ENCODE data around the gene KIAA1671.

Gene KIAA1671

DNA sequence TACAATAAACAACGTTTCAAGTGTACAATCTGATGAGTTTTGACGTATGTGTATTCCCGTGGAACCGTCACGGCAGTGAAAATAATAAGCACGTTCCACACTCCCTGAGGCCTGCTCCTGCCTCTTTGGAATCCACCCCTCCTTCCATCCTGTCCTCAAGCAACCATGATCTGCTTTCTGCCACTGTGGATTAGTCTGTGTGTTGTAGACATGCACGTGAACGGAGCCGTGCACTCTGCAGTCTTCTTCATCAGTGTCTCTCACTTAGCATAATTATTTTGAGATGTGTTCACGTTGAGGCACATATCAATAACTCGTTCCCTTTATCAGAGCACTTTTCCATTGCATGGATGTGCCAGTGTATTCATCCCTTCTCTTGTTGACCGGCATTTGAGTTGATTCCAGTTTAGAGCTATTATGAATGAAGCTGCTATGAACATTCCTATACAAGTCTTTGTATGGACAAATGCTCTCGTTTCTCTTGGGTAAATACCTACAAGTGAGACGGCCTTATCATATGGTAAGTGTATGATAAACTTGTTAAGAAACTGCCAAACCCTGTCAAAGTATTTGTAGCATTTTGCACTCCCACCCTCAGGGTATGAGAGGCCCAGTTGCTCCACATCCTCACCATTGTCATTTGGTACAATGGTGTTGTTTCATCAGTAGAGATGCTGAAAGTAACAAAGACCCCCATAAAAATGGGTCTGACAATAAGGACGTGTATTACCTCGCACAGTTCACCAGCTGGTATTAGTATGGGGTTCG lies 144.3 kb downstream of the KIAA1671 start:
- no peak for DNase-seq

DNA sequence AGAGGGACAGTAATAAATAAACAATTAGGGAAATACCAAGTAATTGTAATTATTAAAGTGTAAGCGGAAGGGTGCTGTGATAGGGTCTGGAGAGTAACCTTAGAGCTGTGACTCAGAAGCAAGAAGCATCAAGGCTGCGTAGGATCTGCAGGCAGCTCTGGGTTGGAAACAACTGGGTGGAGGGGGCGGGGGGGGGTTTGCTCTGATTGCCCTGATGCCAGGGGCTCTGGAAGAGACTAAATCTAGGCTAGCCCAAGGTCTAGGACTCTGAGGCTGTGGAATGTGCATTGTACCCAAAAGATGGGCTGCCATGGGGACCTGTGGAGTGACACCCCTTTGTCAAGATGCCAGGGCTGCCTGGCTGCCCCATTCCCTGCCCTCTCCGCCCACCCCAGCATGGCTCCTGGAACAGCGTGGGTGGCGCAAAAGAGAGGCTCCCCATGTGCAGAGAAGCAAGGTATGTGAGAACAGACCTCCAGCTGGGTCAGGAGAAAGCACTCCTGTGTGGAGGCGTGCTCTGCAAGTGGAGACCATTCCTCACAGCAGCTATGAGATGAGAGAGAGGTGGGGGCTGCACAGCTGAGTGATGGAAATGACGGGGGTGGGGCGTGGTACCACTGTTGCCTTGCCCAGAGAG lies 146.0 kb downstream of the KIAA1671 start:
- DNase-seq, result no peak

DNA sequence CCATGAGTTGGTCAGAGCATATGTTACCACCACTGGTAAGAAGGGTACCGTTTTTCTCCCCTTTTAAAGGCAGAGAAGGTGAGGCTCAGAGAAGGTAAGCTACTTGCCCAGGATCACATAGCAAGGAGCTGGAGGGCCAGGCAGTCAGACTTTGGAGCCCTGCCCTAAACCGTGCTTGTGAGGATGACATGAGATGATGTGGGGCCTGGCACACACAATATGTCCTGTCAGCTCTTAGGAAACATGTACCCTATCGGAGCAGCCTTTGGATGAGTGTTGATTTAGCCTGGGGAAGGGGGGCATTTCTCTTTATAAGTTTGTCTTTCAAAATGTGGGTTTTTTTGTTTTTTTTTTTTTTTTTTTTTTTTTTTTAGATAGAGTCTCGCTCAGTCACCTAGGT lies 146.7 kb downstream of the KIAA1671 start:
- DNase-seq, result no peak

DNA sequence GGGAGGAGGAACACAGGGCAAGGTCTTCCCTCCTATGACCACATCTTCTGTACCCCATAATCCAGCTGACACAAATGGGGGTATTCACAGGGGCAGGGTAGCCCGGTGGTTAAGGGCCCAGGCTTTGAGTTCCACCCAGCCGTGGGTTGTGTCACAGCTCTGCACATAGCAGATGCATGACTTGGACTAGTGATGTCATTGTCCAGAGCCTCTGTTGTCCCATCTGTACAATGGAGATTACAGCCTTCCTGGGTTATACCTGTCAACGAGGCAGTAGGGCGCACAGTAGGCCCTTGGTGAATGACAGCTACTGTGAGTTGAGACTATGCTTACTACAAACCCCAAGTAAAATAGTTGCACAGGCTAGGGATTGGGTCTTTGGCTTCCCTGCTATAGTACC lies 147.9 kb downstream of the KIAA1671 start:
- no peak for DNase-seq

DNA sequence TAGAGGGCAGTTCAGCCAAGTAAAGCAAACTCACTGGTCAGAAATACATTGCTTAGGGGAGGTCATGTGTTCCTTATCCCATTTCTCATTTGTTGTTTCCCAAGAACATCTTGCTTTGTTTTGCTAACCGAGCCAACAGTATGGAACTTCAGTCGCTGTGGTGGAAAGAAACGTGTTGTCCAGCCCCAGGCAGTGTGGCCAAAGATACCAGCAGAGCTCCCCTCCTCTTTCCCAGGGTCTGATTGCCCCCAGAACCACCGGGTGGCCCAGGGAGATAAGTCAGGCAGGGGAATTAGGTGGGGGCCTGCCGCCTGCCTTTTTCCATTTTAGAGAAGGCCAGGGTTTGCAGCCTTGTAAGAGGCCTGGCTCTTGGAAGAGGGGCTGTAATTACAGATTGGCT lies 148.4 kb downstream of the KIAA1671 start:
- DNase-seq, result no peak

DNA sequence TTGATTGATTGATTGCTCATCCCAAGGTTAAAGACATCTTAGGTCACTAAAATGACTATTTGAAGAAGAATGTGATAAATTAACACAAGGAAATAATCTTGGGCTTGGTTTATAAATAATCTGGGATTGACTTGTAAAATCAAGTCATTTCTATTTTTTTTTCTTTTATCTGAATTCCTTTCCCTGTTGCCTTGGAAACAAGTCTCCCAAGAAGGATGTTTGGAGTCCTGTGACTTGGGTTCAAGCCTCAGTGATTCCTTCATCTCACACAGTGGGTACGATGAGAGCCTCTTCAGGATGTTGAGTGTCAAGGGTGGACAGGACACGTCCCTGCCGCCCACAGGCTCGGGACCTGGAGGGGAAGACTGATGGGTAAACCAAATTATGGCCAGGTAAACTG lies 149.0 kb downstream of the KIAA1671 start:
- no peak for DNase-seq

DNA sequence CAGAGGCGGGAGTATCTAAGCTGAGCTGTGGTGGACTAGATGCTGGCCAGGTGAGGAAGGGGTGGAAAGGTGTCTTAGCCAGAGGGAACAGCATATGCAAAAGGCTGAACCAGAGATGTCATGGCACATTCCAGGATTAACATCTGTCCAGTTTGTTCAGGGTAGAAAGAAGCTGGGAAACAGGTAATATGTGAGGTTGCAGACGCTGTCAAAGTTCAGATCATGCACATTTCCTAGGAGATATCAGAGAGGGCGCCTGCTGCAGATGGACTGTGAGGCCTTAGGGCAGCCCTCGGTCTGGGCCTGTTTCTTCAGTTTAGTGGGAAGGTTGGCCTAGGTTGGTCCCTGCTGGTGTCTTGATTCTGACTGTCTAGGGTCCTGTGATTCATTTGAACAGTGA lies 149.5 kb downstream of the KIAA1671 start:
- DNase-seq, result no peak

DNA sequence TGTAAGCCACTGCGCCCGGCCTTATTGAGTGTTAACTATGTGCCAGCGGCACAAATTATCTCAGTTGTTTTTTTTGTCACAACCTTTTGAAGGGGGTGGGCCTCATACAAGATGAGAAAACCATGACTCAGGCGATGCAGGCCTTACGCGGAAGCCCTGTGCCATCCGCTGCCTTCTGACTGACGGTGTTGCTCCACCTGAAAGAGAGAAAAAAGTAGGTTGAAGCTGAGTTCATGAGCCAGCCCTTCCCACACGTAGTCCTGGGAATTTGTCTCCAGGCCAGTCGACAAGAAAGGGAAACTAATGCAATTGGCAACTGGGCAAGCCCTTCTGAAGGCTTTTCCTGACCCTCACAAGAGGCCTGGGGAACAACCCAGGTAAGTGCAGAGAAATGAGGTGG lies 150.2 kb downstream of the KIAA1671 start:
- DNase-seq, result no peak

DNA sequence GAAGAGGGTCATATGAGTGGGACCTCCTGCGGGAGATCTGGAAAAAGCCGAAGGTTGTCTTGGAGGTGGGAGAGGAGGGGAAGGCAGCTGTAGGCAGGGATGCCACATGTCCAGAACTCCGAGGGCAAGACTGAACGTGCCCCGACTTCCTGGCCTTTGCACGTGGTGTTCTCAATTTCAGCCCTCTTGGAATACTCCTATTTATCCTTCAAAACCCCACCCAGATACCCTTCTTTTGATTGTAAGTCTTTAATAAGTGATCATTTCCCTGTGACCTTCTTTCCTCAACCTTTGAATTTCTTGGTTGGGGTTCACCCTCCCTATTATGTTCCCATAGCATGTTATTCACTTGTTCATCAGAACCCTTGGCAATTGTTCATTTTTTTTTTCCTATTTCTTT lies 151.9 kb downstream of the KIAA1671 start:
- no peak for DNase-seq

DNA sequence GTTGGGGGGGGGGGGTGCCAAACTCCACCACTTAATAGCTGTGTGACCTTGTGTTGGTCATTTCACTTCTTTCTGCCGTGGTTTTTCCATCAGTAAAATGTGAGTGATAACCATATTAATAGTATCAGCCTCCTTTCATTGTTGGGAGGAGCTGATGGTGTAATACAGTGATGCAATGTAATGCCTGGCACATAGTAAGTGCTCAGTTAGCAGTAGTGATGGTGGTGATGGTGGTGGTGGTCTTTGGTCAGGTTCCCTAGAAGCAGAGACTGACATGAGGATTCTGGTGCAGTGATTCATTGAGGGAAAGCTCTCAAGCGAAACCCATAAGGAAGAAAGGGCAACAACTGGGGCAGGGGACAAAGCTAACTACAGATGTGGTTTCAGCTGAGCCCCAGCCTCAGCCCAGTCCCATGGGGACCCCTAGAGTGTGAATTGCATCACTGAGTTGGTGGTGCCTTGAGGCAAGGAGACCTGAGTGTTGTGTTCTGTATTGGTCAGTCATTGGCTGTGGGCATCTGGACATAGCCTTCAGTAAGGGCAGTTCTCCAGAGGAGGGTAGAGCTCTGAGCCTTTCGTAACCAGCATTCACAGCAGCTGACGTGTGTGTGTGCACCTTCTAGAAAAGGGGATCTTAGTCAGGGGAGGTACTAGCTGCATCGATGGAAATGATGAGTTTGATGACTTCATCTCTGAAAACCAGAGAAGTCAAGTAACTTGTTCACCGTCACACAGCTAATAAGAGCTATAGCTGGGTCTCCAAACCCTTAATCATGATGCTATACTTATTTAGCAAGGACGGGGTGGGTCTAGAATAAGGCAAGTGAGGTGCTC lies 153.5 kb downstream of the KIAA1671 start:
- no peak for DNase-seq

DNA sequence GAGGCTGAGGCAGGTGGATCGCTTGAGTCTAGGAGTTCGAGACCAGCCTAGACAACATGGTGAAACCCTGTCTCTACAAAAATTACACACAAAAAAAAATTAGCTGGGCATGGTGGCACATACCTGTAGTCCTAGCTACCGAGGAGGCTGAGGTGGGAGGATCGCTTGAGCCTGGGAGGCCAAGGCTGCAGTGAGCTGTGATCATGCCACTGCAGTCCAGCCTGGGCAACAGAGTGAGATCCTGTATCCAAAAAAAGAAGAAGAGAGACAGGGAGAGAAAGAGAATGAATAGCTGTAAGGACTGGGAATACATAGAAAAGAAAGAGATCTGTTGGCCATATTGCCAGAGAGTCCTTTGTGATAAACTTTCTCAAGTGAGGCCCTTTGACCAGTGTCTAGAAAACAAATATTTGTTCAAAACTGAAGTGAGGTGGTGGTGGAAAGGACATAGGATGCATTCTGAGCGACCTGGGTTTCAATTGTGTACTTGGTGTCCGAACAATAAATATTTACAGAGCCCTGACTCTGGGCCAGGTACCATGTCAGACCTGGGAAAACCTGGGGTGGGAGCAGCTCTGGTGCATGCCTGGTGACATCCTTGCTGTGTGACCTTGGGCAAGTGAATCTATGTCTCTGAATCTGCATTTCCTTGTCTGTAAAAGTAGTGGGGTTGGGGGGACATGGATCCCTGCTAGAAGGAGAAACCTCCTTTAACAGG lies 157.5 kb downstream of the KIAA1671 start:
- no peak for DNase-seq

DNA sequence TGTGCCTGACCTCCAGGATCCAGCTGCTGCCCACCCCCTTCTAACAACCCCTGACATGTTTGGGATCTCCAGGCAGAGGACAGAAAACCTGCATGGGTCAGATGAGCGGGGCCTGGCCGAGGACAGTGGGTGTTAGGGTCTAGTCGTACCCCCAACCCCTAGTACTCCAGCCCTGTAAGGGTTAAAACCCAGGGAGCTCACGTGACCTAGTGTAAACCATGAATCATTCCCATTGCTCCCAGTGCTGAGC lies 158.0 kb downstream of the KIAA1671 start:
- DNase-seq, result no peak

DNA sequence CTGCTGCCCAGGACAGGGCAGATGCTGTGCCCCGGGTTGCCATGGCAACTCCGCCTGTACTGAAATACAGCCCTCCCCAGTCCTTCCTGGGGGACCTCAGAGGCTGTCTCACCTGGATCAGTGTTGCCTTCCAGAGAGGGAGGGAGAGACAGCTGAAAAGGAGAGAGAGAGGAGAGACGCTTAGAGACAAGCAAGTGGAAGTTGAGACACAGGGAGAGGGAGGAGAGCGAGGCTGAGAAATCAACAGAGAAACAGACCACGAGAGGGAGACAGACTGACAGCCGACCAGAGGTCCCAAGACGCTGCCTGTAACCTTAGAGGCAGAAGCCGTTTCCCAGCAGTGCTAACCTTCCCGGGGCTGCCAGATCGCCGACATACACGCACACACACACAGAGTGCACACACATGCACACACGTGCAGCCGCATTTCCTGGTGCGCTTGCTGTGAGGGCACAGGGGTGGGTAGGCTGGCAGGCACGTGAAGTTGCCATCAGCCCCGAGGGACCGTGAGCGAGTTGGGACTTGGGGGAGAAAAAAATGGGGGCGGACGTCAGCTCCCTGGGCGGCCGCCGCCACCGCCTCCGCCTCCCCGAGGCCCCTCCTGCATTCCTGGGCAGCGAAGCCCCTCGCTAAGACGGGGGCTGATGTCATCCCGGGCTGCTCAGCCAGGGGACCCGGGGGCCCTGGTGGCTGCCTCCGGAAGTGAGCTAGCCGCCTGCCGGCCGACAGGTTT lies 158.5 kb downstream of the KIAA1671 start:
- peak; percentile 38 to 52 for DNase-seq

DNA sequence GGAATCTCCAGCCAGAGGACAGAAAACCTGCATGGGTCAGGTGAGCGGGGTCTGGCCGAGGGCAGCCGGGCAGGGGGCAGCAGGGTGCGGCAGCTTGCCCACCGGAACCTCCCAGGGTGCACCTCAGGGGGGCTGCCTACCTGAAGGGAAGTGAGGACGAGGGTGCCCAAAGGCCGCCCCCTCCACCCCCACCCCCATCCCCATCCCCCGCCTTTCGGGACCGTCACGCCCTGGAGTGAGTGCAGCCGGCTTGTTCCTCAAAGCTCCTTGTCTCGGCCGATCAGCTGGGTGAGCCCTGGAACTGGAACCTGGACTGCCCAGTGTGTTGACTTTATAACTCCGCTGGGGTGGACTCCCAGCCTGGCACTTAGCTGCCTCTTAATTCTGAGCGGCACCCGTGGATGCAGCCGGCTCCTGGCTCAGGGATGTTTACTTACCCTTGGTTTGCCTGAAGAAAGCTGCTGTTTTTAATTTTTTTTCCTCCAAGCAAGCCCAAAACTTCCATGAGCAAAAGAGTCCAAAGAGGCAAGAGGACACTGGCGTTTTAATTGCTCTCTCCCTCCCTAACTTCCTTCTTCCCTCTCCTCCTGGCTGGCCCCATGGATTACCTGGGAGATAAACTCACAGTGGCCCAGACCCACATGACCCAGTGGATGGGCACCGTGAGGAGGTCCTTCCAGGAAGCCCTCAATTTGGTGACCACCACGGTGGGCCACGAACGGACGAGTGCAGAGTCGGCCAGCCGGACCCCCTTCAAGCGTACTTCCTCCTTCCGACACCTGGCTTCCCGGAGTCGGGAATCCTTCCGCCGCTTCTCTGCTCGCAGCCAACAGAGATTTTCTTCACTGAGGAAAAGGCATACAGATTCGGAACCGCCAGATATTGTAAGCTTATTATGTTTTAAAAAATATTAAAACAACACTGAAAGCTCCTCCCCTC lies 159.3 kb downstream of the KIAA1671 start:
- DNase-seq, result no peak

DNA sequence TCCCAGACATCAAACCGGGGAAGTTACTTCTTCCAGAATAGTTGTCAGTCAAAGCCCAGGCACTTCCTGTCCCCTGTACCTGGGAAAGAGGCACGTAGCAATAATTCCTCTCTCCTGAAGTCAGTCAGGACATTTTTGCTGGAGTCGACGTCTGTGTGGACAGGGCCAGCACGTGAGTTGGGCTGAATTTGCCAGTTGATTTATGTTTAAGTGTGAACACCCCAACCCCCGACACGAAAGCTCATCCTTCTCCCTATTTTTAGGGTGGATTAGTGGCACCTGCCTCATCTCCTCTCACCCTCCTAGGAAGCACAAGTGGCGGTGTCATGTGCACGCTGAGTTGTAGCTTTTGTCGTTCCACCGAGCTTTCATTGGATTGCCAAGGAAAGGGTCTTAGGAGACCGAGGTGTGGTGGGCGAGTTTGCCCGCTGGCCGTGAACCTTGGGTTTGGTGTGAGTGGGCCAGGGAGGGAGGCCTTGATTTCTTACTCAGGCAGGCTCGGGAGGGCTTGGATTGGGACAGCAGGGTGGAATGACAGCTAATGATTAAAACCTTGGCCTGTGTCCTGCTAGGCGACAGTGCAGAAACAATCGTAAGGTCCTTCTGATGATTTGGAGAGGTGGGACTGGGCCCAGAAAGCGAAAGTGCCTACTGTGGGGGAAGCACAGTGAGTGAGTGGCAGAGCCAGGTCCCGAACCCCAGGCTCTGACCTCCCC lies 160.2 kb downstream of the KIAA1671 start:
- DNase-seq, result no peak

DNA sequence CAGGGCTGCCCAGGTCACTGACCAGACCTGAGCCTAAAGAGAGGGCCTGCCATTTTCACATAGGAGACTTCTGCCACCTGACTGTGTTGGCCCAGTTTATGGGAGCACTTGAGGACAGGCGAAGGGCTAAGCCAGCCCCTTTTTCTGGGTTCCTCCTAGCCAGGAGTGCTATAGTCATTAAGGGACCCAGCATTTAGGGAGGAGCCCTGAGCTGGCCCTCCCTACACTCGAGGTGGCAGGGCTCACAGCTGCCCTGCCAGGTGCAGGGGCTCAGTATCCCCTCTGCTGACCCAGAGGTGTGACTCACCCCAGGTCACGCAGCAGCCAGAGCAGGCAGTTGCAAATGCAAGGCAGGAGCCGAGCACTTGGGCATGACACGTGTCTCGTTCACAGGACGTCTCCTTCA lies 160.8 kb downstream of the KIAA1671 start:
- DNase-seq, result no peak

DNA sequence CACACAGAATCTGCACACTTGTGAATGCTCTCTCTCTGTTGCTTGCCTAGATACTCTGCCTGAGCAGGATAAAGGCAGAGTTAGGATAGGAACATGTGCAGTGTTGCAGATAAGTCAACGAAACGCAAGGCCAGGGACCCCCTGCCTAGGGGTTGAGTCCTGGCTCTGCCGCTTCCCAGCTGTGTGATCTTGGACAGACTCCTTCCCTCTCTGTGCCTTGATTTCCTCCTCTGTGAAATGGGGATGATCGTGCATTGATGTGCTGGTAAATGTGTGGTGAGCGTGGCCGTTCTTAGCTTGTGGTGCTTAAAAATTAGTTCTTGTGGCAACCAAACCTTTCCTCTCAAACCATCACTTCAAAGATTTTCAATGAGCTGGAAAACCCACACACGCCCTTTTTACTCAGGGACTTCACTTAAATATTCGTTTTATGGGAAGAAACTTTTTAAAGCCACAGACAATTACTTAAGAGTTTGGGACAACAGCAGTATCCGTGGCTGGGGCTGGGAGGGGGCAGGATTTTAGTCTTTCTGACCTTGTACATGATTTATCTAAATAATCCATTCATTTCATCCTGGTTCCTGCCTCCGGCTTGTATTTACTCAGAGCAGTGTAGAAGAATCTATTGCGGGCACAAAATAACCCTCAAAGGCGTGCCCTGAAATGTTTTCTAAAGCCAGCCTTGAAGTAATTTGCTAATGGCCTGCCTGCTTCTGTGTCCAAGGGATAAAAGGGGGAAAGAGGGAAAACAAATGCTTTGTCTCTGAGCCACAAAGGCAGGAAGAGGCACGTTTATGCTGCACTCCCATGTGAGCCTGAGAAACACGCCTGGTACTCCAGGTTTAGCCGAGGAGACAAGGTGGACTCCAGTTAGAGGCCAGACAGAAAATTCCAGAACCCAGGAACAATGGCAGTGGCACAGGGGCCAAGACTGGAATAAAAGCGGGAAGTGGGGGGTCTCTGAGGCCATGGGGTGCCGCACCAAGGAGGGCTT lies 162.2 kb downstream of the KIAA1671 start:
- DNase-seq, result no peak

DNA sequence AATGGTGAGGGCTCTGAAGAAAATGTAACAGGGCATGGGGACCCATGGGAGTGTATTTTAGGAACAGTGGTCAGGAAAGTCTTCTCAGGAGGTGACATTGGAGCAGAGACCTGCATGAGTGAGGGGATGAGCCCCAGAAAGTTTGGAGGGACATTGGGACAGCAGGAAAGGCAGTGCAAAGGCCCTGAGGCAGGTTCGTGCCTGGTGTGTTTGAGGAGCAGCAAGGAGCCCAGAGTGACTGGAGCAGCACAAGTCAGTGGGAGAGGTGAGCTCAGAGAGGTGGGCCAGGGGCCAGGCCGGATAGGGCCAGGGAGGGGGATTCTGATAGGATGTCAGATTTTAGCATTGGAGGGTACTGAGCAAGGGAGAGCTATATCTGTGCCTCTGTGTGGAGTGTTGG lies 167.1 kb downstream of the KIAA1671 start:
- no peak for DNase-seq

DNA sequence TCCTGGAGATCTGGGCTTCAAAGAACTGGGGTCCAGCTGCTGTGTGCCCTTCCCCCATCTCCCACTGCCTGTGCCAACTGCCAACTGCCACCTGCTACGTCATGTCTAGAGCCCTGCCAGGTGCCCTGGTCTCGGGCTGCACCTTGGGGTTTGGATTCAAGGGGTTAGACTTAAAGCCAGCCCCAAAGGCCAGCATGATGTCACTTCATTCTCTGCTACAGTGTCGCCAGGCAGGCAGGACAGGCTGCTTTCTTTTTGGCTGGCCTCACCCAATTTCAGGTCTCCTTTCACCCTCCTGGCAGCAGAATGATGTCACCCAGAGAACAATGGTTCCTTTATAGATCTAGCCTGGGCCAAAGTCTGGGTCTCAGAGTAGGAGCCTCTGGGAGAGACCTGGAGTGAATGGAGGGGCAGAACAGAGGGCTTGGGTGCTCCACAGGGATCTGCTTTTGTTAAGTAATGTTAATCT lies 167.6 kb downstream of the KIAA1671 start:
- DNase-seq, result no peak

Data from CD4-positive, alpha-beta T cell treated with Interferon alpha-2 for 1 hour (primary cell).